Mesothelial cell of epicardium (in vitro differentiated cells): ENCODE data around the gene MGST1. TPM values are rescaled to one million over a fixed set of nuclear protein-coding genes. Genes with fewer than 3 reads are reported as not detected.
"Not testable (repeated sequence)": the region's sequence is repeated elsewhere in the genome, so short reads cannot be mapped to it uniquely, and the experiment has no call there.

Experiments
- DNase-seq, 2 experiments: peaks; one replicate each; pipeline ENCODE4 v3.0.0; 2021; ENCODE audit warnings: low spot score in 2 of 2; ENCODE audit not compliant: unreplicated experiment in 2 of 2
- H3K27ac Mint-ChIP-seq: 2 replicates; pipeline ENCODE4 v1.8.0; 2021; ENCODE audit warnings: mixed read lengths
- H3K27me3 Mint-ChIP-seq: 2 replicates; pipeline ENCODE4 v1.8.0; 2021; ENCODE audit warnings: low read depth, mixed read lengths
- H3K36me3 Mint-ChIP-seq: 2 replicates; pipeline ENCODE4 v1.8.0; 2021; ENCODE audit warnings: mixed read lengths
- H3K4me1 Mint-ChIP-seq: 2 replicates; pipeline ENCODE4 v1.8.0; 2021; ENCODE audit warnings: mixed read lengths
- H3K4me3 Mint-ChIP-seq: 2 replicates; pipeline ENCODE4 v1.8.0; 2021; ENCODE audit warnings: mild to moderate bottlenecking, moderate library complexity, mixed read lengths
- H3K9me3 Mint-ChIP-seq: 2 replicates; pipeline ENCODE4 v1.8.0; 2021; ENCODE audit warnings: mixed read lengths
- CTCF ChIP-seq: fragments of 200-600 bp; sonication (generic); IDR thresholded peaks from one replicate; pipeline ENCODE4 v1.5.0; 2021; ENCODE audit warnings: antibody characterized with exemption; ENCODE audit not compliant: unreplicated experiment
- total RNA-seq: library from RNA; stranded (reverse); gene quantifications from 3 replicates; pipeline ENCODE4 v1.2.1, GENCODE V29; 2021

Gene MGST1
- total RNA-seq, 1 donor from 2014 or later: 24.0 TPM

DNA sequence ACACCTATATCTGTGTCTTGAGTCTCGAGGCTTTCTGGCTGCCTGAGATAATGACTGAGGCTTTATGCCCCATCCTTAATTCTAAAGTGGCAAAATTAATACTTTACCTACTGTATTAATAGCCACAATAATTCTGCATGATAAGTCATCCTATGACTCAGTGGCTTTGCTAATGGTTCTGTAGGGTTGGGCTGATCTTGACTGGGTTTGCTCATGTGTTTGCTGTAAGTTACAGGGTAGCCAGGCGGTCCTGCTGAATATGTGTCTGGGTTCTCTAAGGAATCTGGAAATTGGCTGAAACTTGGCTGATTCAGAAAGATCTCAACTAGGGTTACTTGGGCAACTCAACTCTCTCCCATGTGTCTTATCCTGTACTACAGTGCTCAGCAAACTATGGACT is 21.7 kb downstream of the MGST1 start:
- no peaks in the 10 kb centered on the region for H3K9me3 Mint-ChIP-seq
- H3K36me3 Mint-ChIP-seq: no peaks in the 10 kb centered on the region
- H3K4me3 Mint-ChIP-seq: no peak overlapping the region
- H3K27ac Mint-ChIP-seq: no peak overlapping the region
- no peak for TF ChIP-seq CTCF
- H3K27me3 Mint-ChIP-seq: no peaks in the 10 kb centered on the region
- DNase-seq: no peak
- no peaks in the 10 kb centered on the region for H3K4me1 Mint-ChIP-seq

- Mint-ChIP-seq H3K4me1 (no peaks in the 10 kb centered on the region), H3K27ac (no peak overlapping the region), H3K4me3 (no peak overlapping the region), H3K27me3 (no peaks in the 10 kb centered on the region), H3K9me3 (no peaks in the 10 kb centered on the region), H3K36me3 (no peaks in the 10 kb centered on the region)
- no peak for DNase-seq
- no peak for TF ChIP-seq CTCF
Observed at GRCh38 chr12:16370096-16370495, 22.7 kb downstream of the MGST1 start.

- DNase-seq, H3K4me1 Mint-ChIP-seq, H3K9me3 Mint-ChIP-seq, H3K27me3 Mint-ChIP-seq, H3K27ac Mint-ChIP-seq, H3K4me3 Mint-ChIP-seq, H3K36me3 Mint-ChIP-seq: not testable (repeated sequence)
Observed at GRCh38 chr12:16382652-16383312, 35.3 kb downstream of the MGST1 start.

DNA sequence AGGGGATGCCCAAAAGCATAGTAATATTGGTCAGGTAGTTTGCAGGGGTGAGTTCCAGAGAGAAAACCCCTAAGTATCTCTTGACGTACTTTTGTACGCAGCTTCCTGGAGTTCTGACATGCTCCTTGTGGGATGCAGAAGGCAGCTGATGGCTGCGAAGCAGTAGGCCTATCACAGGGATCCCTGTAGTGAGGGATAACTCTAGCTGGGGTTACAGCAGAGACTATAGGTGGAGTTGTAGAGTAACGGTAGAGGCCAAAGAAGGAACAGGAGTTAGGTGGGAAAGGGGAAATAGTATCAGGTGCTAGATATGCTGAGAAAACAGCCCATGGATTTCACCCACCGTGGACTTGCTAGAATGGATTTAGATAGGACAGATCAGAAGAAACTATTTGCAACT is 37.3 kb downstream of the MGST1 start:
- H3K4me1 Mint-ChIP-seq: no peaks in the 10 kb centered on the region

DNA sequence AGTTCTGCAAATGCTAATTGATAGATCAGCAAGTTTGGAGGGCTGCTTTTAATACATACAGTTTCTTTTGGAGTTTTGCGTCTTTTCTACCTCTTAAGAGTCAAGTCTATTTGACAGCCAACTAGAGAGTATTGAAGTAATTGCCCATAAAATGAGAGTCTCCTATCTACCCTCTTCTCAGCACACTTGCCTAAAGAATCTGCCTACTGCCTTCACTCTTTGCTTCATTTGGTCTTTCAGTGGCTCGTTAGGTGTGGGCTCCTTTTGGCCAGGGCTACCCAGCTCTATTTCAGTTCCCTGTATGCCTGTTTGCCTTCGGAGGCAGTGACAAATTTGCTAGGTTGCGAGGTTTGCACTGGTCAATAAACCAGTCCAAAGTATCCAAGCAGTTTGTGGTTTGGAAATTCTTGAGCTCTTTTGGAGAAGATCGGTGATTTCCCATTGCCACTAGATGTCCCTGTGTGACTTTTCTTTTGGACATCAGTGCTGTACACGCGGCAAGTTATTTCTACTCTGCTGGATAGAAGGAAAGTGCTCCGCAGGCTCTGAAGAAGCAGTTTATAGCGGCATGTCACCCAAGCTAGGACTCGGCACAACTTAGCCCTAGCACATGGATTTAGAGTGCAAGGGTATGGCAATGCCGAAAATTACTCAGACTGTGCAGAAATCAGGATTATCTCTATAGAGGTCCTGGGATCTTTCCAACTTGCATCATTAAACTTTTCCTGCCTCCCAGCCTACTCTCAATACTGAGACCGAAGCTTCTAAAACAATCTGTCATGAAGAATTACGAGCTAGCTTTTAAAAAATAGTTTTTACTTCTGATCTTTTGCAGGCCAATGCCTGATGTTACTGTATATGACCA is 38.6 kb downstream of the MGST1 start:
- no peak for DNase-seq
- H3K9me3 Mint-ChIP-seq: peaks cover 5% of the 10 kb centered on the region
- H3K27me3 Mint-ChIP-seq: no peaks in the 10 kb centered on the region
- no peaks in the 10 kb centered on the region for H3K4me1 Mint-ChIP-seq
- TF ChIP-seq CTCF: no peak
- H3K36me3 Mint-ChIP-seq: no peaks in the 10 kb centered on the region
- no peak overlapping the region for H3K4me3 Mint-ChIP-seq
- no peak overlapping the region for H3K27ac Mint-ChIP-seq

More for the DNA sequence above, 37.3 kb downstream of the MGST1 start:
- Mint-ChIP-seq H3K9me3 (peaks cover 5% of the 10 kb centered on the region), H3K4me3 (no peak overlapping the region), H3K27ac (no peak overlapping the region), H3K27me3 (no peaks in the 10 kb centered on the region), H3K36me3 (no peaks in the 10 kb centered on the region)
- DNase-seq: no peak
- no peak for TF ChIP-seq CTCF

DNA sequence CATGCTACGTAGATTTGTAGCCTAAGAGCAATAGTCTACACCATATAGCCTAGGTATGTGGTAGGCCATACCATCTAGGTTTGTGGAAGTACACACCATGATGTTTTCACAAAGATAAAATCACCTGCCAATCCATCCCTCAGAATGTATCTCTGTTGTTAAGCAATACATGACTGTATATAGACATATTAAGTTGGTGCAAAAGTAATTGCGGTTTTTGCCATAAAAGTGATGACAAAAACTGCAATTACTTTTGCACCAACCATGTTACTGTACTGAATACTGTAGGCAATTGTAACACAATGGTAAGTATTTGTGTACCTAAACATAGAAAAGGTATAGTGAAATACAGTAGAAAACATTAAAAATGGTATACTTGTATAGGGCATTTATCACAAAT is 40.5 kb downstream of the MGST1 start:
- no peaks in the 10 kb centered on the region for H3K4me1 Mint-ChIP-seq
- DNase-seq: no peak
- H3K9me3 Mint-ChIP-seq: peaks cover 11% of the 10 kb centered on the region
- no peaks in the 10 kb centered on the region for H3K36me3 Mint-ChIP-seq
- H3K27me3 Mint-ChIP-seq: no peaks in the 10 kb centered on the region
- H3K4me3 Mint-ChIP-seq: no peak overlapping the region
- TF ChIP-seq CTCF: no peak
- H3K27ac Mint-ChIP-seq: no peak overlapping the region
